ENCODE results near the gene RELN.

Gene RELN

GRCh38 chr7:103862302-103863035 lies 127.0 kb downstream of the RELN start:
- Histone ChIP-seq H3K27ac (ENCODE audit: low read depth, low read length, poor library complexity, severe bottlenecking) (no peak overlapping the region), H3K4me1 (ENCODE audit: insufficient read depth, low read length, severe bottlenecking) (no peaks in the 10 kb centered on the region), H3K9me2 (ENCODE audit: low read depth, low read length) (no peaks in the 10 kb centered on the region), H3K9ac (ENCODE audit: low read length) (no peak overlapping the region), H3K4me3 (ENCODE audit: low read depth, low read length, poor library complexity, severe bottlenecking) (no peak overlapping the region), H3K4me2 (ENCODE audit: low read length) (no peak overlapping the region), H3K36me3 (ENCODE audit: insufficient read depth, low read length) (no peaks in the 10 kb centered on the region), H3F3A (ENCODE audit: insufficient read depth, low read length) (no peaks in the 10 kb centered on the region), H3K9me3 (ENCODE audit: low read length) (no peaks in the 10 kb centered on the region), H2AFZ (ENCODE audit: low read length) (no peak overlapping the region), H4K20me1 (ENCODE audit: insufficient read depth, low read length) (no peaks in the 10 kb centered on the region), H3K79me2 (ENCODE audit: insufficient read depth, low read length) (no peaks in the 10 kb centered on the region), H3K27me3 (ENCODE audit: insufficient read depth, low read length) (no peaks in the 10 kb centered on the region)
- TF ChIP-seq EZH2 (IDR thresholded peaks at IDR 0.05; ENCODE audit: borderline replicate concordance, low read length) (no peak), CTCF (IDR thresholded peaks at IDR 0.05; ENCODE audit: low read length) (no peak)

- Histone ChIP-seq H3K4me3 (ENCODE audit: low read depth, low read length, poor library complexity, severe bottlenecking) (no peak overlapping the region), H3K9ac (ENCODE audit: low read length) (no peak overlapping the region), H2AFZ (ENCODE audit: low read length) (no peak overlapping the region), H3K4me2 (ENCODE audit: low read length) (no peak overlapping the region), H3K4me1 (ENCODE audit: insufficient read depth, low read length, severe bottlenecking) (no peaks in the 10 kb centered on the region), H3K36me3 (ENCODE audit: insufficient read depth, low read length) (no peaks in the 10 kb centered on the region), H4K20me1 (ENCODE audit: insufficient read depth, low read length) (no peaks in the 10 kb centered on the region), H3K27ac (ENCODE audit: low read depth, low read length, poor library complexity, severe bottlenecking) (no peak overlapping the region), H3K9me3 (ENCODE audit: low read length) (no peaks in the 10 kb centered on the region), H3K79me2 (ENCODE audit: insufficient read depth, low read length) (no peaks in the 10 kb centered on the region), H3F3A (ENCODE audit: insufficient read depth, low read length) (no peaks in the 10 kb centered on the region), H3K9me2 (ENCODE audit: low read depth, low read length) (no peaks in the 10 kb centered on the region), H3K27me3 (ENCODE audit: insufficient read depth, low read length) (no peaks in the 10 kb centered on the region)
- TF ChIP-seq CTCF (IDR thresholded peaks at IDR 0.05; ENCODE audit: low read length) (no peak), EZH2 (IDR thresholded peaks at IDR 0.05; ENCODE audit: borderline replicate concordance, low read length) (no peak)
Measured at GRCh38 chr7:103859709-103860108, 129.7 kb downstream of the RELN start.

GRCh38 chr7:103857435-103857834 lies 132.0 kb downstream of the RELN start:
- no peaks in the 10 kb centered on the region for H3K9me3 ChIP-seq (ENCODE audit: low read length)
- H4K20me1 ChIP-seq (ENCODE audit: insufficient read depth, low read length): no peaks in the 10 kb centered on the region
- no peak for TF ChIP-seq EZH2 (IDR thresholded peaks at IDR 0.05; ENCODE audit: borderline replicate concordance, low read length)
- no peak for TF ChIP-seq CTCF (IDR thresholded peaks at IDR 0.05; ENCODE audit: low read length)
- H3K4me3 ChIP-seq (ENCODE audit: low read depth, low read length, poor library complexity, severe bottlenecking): no peak overlapping the region
- no peaks in the 10 kb centered on the region for H3K36me3 ChIP-seq (ENCODE audit: insufficient read depth, low read length)
- no peaks in the 10 kb centered on the region for H3K79me2 ChIP-seq (ENCODE audit: insufficient read depth, low read length)
- no peak overlapping the region for H3K9ac ChIP-seq (ENCODE audit: low read length)
- H2AFZ ChIP-seq (ENCODE audit: low read length): no peak overlapping the region
- no peaks in the 10 kb centered on the region for H3K4me1 ChIP-seq (ENCODE audit: insufficient read depth, low read length, severe bottlenecking)
- H3K27me3 ChIP-seq (ENCODE audit: insufficient read depth, low read length): no peaks in the 10 kb centered on the region
- H3F3A ChIP-seq (ENCODE audit: insufficient read depth, low read length): no peaks in the 10 kb centered on the region
- H3K4me2 ChIP-seq (ENCODE audit: low read length): no peak overlapping the region
- H3K27ac ChIP-seq (ENCODE audit: low read depth, low read length, poor library complexity, severe bottlenecking): no peak overlapping the region
- 0 out of 2 replicates have a peak, but pooled peaks cover under 1% of the 10 kb centered on the region for H3K9me2 ChIP-seq (ENCODE audit: low read depth, low read length)

Data from OCI-LY1 (cell line).